K562 (cell line): Measurements from ENCODE around the gene TMEM185B. TPM values are rescaled to one million over a fixed set of nuclear protein-coding genes. Genes with fewer than 3 reads are reported as not detected.

Source experiments
- BRCA1 ChIP-seq, 2 experiments: fragments of 450-650 bp in 1 of 2; sonication (generic) in 1 of 2; formaldehyde crosslinking in 1 of 2; IDR thresholded peaks; 2 replicates each; pipeline versions ENCODE4 v1.5.0 to v1.6.1; 2017 to 2020; ENCODE audit warnings: mild to moderate bottlenecking in 1 of 2, missing genetic modification reagents in 1 of 2
- DIDO1 ChIP-seq: fragments of 450-650 bp; IDR thresholded peaks from 2 replicates; pipeline ENCODE4 v1.6.1; 2016; ENCODE audit warnings: low read depth, missing biosample characterization, missing genetic modification characterization
- ELF2 ChIP-seq: fragments of 250-450 bp; sonication (Bioruptor Pico); IDR thresholded peaks from 2 replicates; pipeline ENCODE4 v1.5.0; 2021; ENCODE audit warnings: mild to moderate bottlenecking
- KDM5B ChIP-seq: fragments of 200-600 bp; sonication (generic); IDR thresholded peaks from 2 replicates; pipeline ENCODE4 v1.6.1; 2012; ENCODE audit warnings: low read depth, mild to moderate bottlenecking, moderate library complexity, low read length, control low read depth, inconsistent platforms; ENCODE audit not compliant: insufficient replicate concordance
- MECOM ChIP-seq: fragments of 250-450 bp; sonication (Bioruptor Pico); IDR thresholded peaks from 2 replicates; pipeline ENCODE4 v1.8.0; 2022; ENCODE audit warnings: inconsistent platforms
- MED1 ChIP-seq: sonication (generic); formaldehyde crosslinking; IDR thresholded peaks from 2 replicates; pipeline ENCODE4 v1.8.1; 2023; ENCODE audit warnings: missing genetic modification reagents, borderline replicate concordance
- PHF20 ChIP-seq: fragments of 450-650 bp; IDR thresholded peaks from 2 replicates; pipeline ENCODE4 v1.6.1; 2018; ENCODE audit not compliant: partially characterized antibody
- PHTF2 ChIP-seq: fragments of 250-450 bp; sonication (Bioruptor Pico); IDR thresholded peaks from 2 replicates; pipeline ENCODE4 v1.5.0; 2021; ENCODE audit warnings: mild to moderate bottlenecking
- RBM34 ChIP-seq: fragments of 200-400 bp; formaldehyde crosslinking; IDR thresholded peaks from 2 replicates; pipeline ENCODE4 v1.6.1; 2018; ENCODE audit warnings: low read length, borderline replicate concordance; ENCODE audit not compliant: insufficient read depth
- SAP30 ChIP-seq: fragments of 200-600 bp; sonication (generic); IDR thresholded peaks from 2 replicates; pipeline ENCODE4 v1.6.1; 2012; ENCODE audit warnings: borderline replicate concordance, low read depth, mild to moderate bottlenecking, moderate library complexity, low read length, control low read depth, inconsistent platforms; ENCODE audit not compliant: insufficient read depth, poor library complexity, severe bottlenecking
- SMAD3 ChIP-seq: fragments of 450-650 bp; formaldehyde crosslinking; conservative IDR thresholded peaks from 2 replicates; pipeline ENCODE4 v1.4.0; 2020; ENCODE audit warnings: mild to moderate bottlenecking
- TBL1XR1 ChIP-seq, 2 experiments: IDR thresholded peaks; 2 replicates each; pipeline ENCODE4 v1.6.1; 2012; ENCODE audit warnings: improper control_type of control experiment in 2 of 2, low read length in 2 of 2, mild to moderate bottlenecking in 1 of 2
- ZNF384 ChIP-seq: IDR thresholded peaks from 2 replicates; pipeline ENCODE4 v1.6.1; 2012; ENCODE audit warnings: low read depth, low read length, improper control_type of control experiment
- ZNF584 ChIP-seq: fragments of 200-800 bp; sonication (Bioruptor generic); IDR thresholded peaks from 2 replicates; pipeline ENCODE4 v1.6.1; 2016; ENCODE audit warnings: low read depth, mild to moderate bottlenecking, missing genetic modification characterization, missing compliant biosample characterization
- ZNF75A ChIP-seq: fragments of 450-650 bp; formaldehyde crosslinking; IDR thresholded peaks from 2 replicates; pipeline ENCODE4 v1.4.0; 2020; ENCODE audit warnings: mild to moderate bottlenecking
- ZNF830 ChIP-seq: fragments of 250-450 bp; sonication (Bioruptor Pico); IDR thresholded peaks from 2 replicates; pipeline ENCODE4 v1.5.0; 2021; ENCODE audit warnings: mild to moderate bottlenecking
- polyA plus RNA-seq, 8 experiments: library from polyadenylated mRNA; depleted of rRNA in 4 of 8; stranded (reverse) in 5 of 8; unstranded in 3 of 8; fragments of >200 nt; fragmentation: Nextera tagmentation in 2 of 8; fragmentation: Illumina TruSeq in 1 of 8; extraction: Ambion mirVana in 2 of 8; extraction: Trizol in 1 of 8; gene quantifications; 2 replicates each; pipeline versions ENCODE4 v1.2.1 to v1.2.3, GENCODE V29; 2011 to 2014; ENCODE audit warnings: inconsistent platforms in 1 of 8, missing spikeins in 1 of 8
- total RNA-seq, 7 experiments: library from RNA; depleted of rRNA in 6 of 7; stranded (reverse); fragments of >200 nt in 6 of 7; fragmentation: Illumina TruSeq in 2 of 7; extraction: Trizol in 2 of 7; gene quantifications; 2 replicates each; pipeline versions ENCODE4 v1.2.1 to v1.2.3, GENCODE V29; 2011 to 2021; ENCODE audit warnings: low replicate concordance in 1 of 7
- TF ChIP-seq, protein P1 (sequence below): fragments of 450-650 bp; IDR thresholded peaks from 2 replicates; pipeline ENCODE4 v1.6.1; 2016; ENCODE audit warnings: mild to moderate bottlenecking, moderate library complexity

The TMEM185B gene
- total and polyA plus RNA-seq, 9 of the 15 experiments (the other 6 are each of a cell fraction or from before 2014, with no cell fraction given): 2.9 to 28.2 (median 11.5) TPM

DNA sequence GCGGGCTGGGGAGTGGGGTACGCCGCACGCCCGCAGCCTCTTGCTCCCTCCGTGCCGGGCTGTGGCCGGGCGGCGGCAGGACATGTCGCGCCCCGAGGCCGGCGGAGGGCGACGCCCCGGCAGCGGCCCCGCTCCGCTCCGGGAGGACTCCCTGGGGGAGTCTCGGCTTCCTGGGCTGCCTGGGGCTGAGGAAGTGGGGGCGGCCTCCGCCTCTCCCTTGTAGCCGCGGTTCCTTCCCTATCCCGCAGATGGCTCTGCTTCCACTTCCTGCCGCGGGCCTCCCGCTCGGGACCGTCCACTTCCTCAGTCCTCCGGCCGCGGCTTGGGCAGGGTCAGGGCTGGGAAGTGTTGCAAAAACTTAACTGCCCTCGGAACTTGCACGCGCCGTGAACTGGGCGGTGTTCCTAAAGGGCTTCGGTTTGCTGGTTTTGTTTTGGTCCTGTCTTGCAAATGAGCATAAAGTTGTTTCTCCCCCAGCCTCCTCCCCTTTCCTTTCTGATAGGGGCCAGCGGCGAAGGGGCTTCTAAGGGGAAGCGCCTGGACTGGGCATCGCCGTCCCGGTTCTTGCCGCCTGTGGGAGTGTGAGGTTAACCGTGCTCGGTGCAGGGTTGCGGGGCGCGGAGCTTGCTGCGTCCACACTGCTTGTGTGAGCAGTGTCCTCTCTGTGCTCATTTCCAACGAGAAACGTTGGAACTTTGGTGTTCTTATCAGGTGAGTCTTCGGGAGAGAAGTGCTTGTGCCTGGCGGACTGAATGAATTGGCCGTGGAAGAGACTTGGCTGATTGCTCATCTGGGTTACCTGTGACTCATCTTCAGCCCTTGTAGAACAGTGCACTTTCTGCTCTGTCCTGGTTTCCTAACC is 30.1 kb upstream of the TMEM185B start (continued):
- TF ChIP-seq, protein P1, sequence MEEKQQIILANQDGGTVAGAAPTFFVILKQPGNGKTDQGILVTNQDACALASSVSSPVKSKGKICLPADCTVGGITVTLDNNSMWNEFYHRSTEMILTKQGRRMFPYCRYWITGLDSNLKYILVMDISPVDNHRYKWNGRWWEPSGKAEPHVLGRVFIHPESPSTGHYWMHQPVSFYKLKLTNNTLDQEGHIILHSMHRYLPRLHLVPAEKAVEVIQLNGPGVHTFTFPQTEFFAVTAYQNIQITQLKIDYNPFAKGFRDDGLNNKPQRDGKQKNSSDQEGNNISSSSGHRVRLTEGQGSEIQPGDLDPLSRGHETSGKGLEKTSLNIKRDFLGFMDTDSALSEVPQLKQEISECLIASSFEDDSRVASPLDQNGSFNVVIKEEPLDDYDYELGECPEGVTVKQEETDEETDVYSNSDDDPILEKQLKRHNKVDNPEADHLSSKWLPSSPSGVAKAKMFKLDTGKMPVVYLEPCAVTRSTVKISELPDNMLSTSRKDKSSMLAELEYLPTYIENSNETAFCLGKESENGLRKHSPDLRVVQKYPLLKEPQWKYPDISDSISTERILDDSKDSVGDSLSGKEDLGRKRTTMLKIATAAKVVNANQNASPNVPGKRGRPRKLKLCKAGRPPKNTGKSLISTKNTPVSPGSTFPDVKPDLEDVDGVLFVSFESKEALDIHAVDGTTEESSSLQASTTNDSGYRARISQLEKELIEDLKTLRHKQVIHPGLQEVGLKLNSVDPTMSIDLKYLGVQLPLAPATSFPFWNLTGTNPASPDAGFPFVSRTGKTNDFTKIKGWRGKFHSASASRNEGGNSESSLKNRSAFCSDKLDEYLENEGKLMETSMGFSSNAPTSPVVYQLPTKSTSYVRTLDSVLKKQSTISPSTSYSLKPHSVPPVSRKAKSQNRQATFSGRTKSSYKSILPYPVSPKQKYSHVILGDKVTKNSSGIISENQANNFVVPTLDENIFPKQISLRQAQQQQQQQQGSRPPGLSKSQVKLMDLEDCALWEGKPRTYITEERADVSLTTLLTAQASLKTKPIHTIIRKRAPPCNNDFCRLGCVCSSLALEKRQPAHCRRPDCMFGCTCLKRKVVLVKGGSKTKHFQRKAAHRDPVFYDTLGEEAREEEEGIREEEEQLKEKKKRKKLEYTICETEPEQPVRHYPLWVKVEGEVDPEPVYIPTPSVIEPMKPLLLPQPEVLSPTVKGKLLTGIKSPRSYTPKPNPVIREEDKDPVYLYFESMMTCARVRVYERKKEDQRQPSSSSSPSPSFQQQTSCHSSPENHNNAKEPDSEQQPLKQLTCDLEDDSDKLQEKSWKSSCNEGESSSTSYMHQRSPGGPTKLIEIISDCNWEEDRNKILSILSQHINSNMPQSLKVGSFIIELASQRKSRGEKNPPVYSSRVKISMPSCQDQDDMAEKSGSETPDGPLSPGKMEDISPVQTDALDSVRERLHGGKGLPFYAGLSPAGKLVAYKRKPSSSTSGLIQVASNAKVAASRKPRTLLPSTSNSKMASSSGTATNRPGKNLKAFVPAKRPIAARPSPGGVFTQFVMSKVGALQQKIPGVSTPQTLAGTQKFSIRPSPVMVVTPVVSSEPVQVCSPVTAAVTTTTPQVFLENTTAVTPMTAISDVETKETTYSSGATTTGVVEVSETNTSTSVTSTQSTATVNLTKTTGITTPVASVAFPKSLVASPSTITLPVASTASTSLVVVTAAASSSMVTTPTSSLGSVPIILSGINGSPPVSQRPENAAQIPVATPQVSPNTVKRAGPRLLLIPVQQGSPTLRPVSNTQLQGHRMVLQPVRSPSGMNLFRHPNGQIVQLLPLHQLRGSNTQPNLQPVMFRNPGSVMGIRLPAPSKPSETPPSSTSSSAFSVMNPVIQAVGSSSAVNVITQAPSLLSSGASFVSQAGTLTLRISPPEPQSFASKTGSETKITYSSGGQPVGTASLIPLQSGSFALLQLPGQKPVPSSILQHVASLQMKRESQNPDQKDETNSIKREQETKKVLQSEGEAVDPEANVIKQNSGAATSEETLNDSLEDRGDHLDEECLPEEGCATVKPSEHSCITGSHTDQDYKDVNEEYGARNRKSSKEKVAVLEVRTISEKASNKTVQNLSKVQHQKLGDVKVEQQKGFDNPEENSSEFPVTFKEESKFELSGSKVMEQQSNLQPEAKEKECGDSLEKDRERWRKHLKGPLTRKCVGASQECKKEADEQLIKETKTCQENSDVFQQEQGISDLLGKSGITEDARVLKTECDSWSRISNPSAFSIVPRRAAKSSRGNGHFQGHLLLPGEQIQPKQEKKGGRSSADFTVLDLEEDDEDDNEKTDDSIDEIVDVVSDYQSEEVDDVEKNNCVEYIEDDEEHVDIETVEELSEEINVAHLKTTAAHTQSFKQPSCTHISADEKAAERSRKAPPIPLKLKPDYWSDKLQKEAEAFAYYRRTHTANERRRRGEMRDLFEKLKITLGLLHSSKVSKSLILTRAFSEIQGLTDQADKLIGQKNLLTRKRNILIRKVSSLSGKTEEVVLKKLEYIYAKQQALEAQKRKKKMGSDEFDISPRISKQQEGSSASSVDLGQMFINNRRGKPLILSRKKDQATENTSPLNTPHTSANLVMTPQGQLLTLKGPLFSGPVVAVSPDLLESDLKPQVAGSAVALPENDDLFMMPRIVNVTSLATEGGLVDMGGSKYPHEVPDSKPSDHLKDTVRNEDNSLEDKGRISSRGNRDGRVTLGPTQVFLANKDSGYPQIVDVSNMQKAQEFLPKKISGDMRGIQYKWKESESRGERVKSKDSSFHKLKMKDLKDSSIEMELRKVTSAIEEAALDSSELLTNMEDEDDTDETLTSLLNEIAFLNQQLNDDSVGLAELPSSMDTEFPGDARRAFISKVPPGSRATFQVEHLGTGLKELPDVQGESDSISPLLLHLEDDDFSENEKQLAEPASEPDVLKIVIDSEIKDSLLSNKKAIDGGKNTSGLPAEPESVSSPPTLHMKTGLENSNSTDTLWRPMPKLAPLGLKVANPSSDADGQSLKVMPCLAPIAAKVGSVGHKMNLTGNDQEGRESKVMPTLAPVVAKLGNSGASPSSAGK: peak; percentile 50
- TF ChIP-seq MECOM (CRISPR knock-in tag): 0 out of 2 replicates have a peak, but pooled peaks have one; percentile 9
- TF ChIP-seq TBL1XR1 (IDR thresholded peaks at IDR 0.05; ENCODE audit: low read length in 2 of 2): no peak; a peak in 1 of 4 replicates
- peak; percentile 75 for TF ChIP-seq ELF2 (CRISPR knock-in tag)
- TF ChIP-seq SAP30: peak; percentile 55
- peak; percentile 69 for TF ChIP-seq PHF20
- no peak for TF ChIP-seq ZNF830 (CRISPR knock-in tag)
- no peak for TF ChIP-seq ZNF384
- peak; percentile 54 for TF ChIP-seq ZNF584
- TF ChIP-seq DIDO1 (tag): no peak
- TF ChIP-seq SMAD3: no peak
- TF ChIP-seq BRCA1 (IDR thresholded peaks at IDR 0.05): no peak
- TF ChIP-seq BRCA1 (CRISPR knock-in tag; IDR thresholded peaks at IDR 0.05): no peak
- no peak for TF ChIP-seq RBM34
- TF ChIP-seq ZNF75A (CRISPR knock-in tag): no peak
- TF ChIP-seq MED1 (CRISPR knock-in tag): no peak
- no peak for TF ChIP-seq PHTF2 (CRISPR knock-in tag)
- peak; percentile 73 for TF ChIP-seq KDM5B
